Tibial nerve (tissue), 4 donors: ENCODE data around the gene C1QA. TPM values are rescaled to one million over a fixed set of nuclear protein-coding genes. Genes with fewer than 3 reads are reported as not detected.

ENCODE experiments used
- DNase-seq, 2 donors: peaks; one replicate each; pipeline ENCODE4 v3.0.0-alpha.2; 2019; ENCODE audit warnings: low spot score in 2 of 2
- H3K27ac ChIP-seq, 4 donors: fragments of 200-600 bp; sonication (generic) in 3 of 4; one replicate each; pipeline ENCODE4 v1.5.1; 2017 to 2019; ENCODE audit warnings: mild to moderate bottlenecking in 1 of 4
- H3K27me3 ChIP-seq, 2 donors: fragments of 200-600 bp; sonication (generic) in 1 of 2; one replicate each; pipeline versions ENCODE4 v1.5.1 to v1.6.0; 2017 to 2019
- H3K36me3 ChIP-seq, 3 donors: fragments of 200-600 bp; sonication (generic); one replicate each; pipeline ENCODE4 v1.5.1; 2018 to 2019
- H3K4me1 ChIP-seq, 4 donors: fragments of 200-600 bp; sonication (generic) in 3 of 4; one replicate each; pipeline ENCODE4 v1.5.1; 2017 to 2019
- H3K4me3 ChIP-seq, 4 donors: fragments of 200-600 bp; sonication (generic) in 3 of 4; one replicate each; pipeline ENCODE4 v1.5.1; 2017 to 2019; ENCODE audit warnings: mild to moderate bottlenecking in 1 of 4, moderate library complexity in 1 of 4
- H3K9me3 ChIP-seq, 4 donors: fragments of 200-600 bp; sonication (generic) in 3 of 4; one replicate each; pipeline ENCODE4 v1.5.1; 2017 to 2019
- EP300 ChIP-seq, 2 donors: sonication (generic); formaldehyde crosslinking; IDR thresholded peaks; one replicate each; pipeline ENCODE4 v1.6.1; 2017; ENCODE audit warnings: antibody characterized with exemption in 2 of 2, mild to moderate bottlenecking in 1 of 2
- POLR2A ChIP-seq, 2 donors: fragments of 450-650 bp; IDR thresholded peaks; one replicate each; pipeline ENCODE4 v1.6.1; 2017; ENCODE audit warnings: antibody characterized with exemption in 2 of 2, mild to moderate bottlenecking in 2 of 2, moderate library complexity in 2 of 2
- WGBS, 2 donors: methylation state at CpG; one replicate each; pipeline ENCODE4 v1.1.5; 2018; 5-methylcytosine and 5-hydroxymethylcytosine counted together
- total RNA-seq, 4 donors: library from RNA; depleted of rRNA; stranded (reverse); fragments of >200 nt; gene quantifications; one replicate each; pipeline ENCODE4 v1.1.0, GENCODE V29; 2016
- TF ChIP-seq, protein P1 (sequence below), 5 experiments: fragments of 200-600 bp in 3 of 5; fragments of 450-650 bp in 2 of 5; sonication (generic) in 3 of 5; IDR thresholded peaks; one replicate each; pipeline ENCODE4 v1.5.1; 2016 to 2019; ENCODE audit warnings: antibody characterized with exemption in 5 of 5, mild to moderate bottlenecking in 3 of 5, moderate library complexity in 2 of 5

Gene C1QA
- total RNA-seq, 4 donors from 2014 or later: 139 to 231 (median 182) TPM

DNA sequence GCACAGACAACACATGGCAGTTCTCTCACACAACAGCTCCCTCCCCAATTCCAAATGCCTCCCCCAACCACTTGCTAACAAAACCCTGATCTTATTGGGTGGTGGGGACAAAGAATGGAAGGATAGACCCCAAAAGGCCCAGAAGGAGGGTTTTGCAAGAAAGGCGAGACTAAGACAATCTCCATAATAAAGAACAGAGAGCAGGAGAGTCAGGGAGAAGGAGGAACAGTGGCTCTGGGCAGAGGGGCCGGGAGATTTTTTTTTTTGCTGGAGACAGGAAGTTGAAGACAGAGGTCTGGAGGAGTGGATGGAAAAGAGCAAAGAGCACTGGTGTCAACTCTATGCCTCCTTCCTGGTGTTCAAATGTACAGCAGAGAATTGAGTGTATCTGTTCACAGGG, 6.5 kb upstream of the C1QA start:
- Histone ChIP-seq H3K27ac (no peak overlapping the region), H3K4me3 (no peak overlapping the region), H3K4me1 (no peaks in the 10 kb centered on the region), H3K27me3 (peaks cover 0 to 54% of the 10 kb centered on the region in 2 donors), H3K36me3 (no peaks in the 10 kb centered on the region), H3K9me3 (no peaks in the 10 kb centered on the region)
- TF ChIP-seq, protein P1, sequence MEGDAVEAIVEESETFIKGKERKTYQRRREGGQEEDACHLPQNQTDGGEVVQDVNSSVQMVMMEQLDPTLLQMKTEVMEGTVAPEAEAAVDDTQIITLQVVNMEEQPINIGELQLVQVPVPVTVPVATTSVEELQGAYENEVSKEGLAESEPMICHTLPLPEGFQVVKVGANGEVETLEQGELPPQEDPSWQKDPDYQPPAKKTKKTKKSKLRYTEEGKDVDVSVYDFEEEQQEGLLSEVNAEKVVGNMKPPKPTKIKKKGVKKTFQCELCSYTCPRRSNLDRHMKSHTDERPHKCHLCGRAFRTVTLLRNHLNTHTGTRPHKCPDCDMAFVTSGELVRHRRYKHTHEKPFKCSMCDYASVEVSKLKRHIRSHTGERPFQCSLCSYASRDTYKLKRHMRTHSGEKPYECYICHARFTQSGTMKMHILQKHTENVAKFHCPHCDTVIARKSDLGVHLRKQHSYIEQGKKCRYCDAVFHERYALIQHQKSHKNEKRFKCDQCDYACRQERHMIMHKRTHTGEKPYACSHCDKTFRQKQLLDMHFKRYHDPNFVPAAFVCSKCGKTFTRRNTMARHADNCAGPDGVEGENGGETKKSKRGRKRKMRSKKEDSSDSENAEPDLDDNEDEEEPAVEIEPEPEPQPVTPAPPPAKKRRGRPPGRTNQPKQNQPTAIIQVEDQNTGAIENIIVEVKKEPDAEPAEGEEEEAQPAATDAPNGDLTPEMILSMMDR (IDR thresholded peaks at IDR 0.05): no peak
- TF ChIP-seq EP300 (IDR thresholded peaks at IDR 0.05) (no peak), POLR2A (IDR thresholded peaks at IDR 0.05) (no peak)
- DNase-seq: no peak
- whole genome bisulfite sequencing, 2 donors: 16 to 24% methylated on average over 2 of the region's 2 CpGs

DNA sequence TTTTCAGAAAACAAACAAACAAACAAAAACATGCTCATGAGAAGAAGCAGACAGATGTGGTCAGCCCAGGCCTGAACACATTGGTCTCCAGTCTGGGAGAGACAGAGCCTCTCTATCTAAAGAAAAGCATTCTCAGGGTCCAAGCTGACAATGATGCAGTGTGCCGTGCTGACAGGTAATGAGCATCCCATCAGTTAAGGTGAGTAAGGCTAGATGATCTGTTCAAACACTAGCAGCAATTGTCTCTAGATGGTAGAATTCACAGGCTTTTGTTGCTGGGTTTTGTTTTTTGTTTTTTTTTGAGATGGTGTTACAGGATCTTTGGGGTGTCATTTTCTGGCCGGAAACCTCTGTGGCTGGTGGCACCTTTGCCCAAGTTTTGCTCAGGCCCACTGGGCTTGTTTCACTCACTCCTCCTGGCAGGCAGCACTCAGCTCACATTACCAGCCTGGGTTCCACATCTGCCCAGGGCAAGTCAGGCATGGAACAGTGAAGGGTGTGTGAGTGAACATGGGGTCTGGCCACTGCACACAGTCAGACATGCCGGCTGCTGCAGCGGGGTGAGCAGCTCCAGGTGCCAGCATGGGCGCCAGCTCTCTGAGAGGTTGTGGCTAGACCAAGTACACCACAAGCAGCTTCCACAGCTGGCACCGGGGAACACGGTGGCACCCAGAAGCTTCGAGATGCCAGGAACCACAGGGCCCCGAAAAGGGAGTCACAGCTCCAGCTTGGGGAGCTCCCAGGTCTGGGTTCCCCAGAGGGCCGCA, 2.5 kb upstream of the C1QA start:
- H3K4me3 ChIP-seq: no peak overlapping the region
- peaks cover 0 to 30% of the 10 kb centered on the region in 2 donors for H3K27me3 ChIP-seq
- WGBS, 2 donors: 82 to 88% methylated on average over 10 of the region's 10 CpGs

GRCh38 chr1:22635436-22635835, 992 bp upstream of the C1QA start:
- no peak overlapping the region for H3K4me3 ChIP-seq
- no peaks in the 10 kb centered on the region for H3K36me3 ChIP-seq
- DNase-seq: no peak
- H3K27me3 ChIP-seq: peaks cover 0 to 28% of the 10 kb centered on the region in 2 donors
- no peaks in the 10 kb centered on the region for H3K9me3 ChIP-seq
- H3K27ac ChIP-seq: no peak overlapping the region
- 51 to 55% methylated on average over 5 to 6 of the region's 7 CpGs for WGBS, 2 donors
- H3K4me1 ChIP-seq: no peaks in the 10 kb centered on the region
- no peak for TF ChIP-seq EP300 (IDR thresholded peaks at IDR 0.05)

More for the DNA sequence above, 2.5 kb upstream of the C1QA start:
- no peaks in the 10 kb centered on the region for H3K36me3 ChIP-seq
- TF ChIP-seq POLR2A (IDR thresholded peaks at IDR 0.05) (no peak), EP300 (IDR thresholded peaks at IDR 0.05) (no peak)
- TF ChIP-seq, protein P1 (IDR thresholded peaks at IDR 0.05): no peak
- H3K27ac ChIP-seq: no peak overlapping the region
- H3K4me1 ChIP-seq: no peaks in the 10 kb centered on the region
- no peak for DNase-seq
- H3K9me3 ChIP-seq: no peaks in the 10 kb centered on the region

DNA sequence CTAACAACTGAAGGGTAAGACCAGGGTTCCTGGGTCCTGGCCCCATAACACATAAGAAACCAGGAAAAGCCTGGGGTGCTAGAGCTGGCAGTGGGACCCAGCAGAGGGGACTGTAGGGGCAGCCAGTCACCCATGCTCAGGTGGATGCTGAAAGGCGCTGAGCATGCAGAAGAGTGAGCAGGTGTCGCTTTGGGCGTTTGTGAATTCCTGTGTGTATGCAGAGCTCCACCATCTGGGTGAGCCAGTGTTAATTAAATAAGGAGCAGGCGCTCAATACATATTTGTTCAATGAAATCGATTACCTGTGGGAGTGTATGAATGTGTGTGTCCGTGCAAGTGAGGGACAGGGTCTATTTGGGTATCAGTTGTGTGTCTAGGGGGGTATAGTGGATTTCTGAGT, 499 bp downstream of the C1QA start:
- H3K27ac ChIP-seq: no peak overlapping the region
- no peak for TF ChIP-seq EP300 (IDR thresholded peaks at IDR 0.05)
- no peak for TF ChIP-seq POLR2A (IDR thresholded peaks at IDR 0.05)
- TF ChIP-seq, protein P1 (IDR thresholded peaks at IDR 0.05): no peak
- H3K4me3 ChIP-seq: peak overlapping the region in 2 of 4 donors; percentile 19 to 41
- WGBS, 2 donors: 72 to 77% methylated on average over 6 of the region's 6 CpGs
- H3K9me3 ChIP-seq: no peaks in the 10 kb centered on the region
- H3K36me3 ChIP-seq: no peaks in the 10 kb centered on the region
- no peak for DNase-seq
- H3K4me1 ChIP-seq: peaks cover 0 to 3% (median 1%) of the 10 kb centered on the region in 4 donors
- H3K27me3 ChIP-seq: peaks cover 0 to 39% of the 10 kb centered on the region in 2 donors

- H3K4me3 ChIP-seq: peak overlapping the region in 1 of 4 donors; percentile 41
- peaks cover 0 to 33% of the 10 kb centered on the region in 2 donors for H3K27me3 ChIP-seq
- TF ChIP-seq EP300 (IDR thresholded peaks at IDR 0.05): no peak
- TF ChIP-seq POLR2A (IDR thresholded peaks at IDR 0.05): no peak
- TF ChIP-seq, protein P1 (IDR thresholded peaks at IDR 0.05): no peak
- DNase-seq: no peak
- H3K36me3 ChIP-seq: no peaks in the 10 kb centered on the region
- no peak overlapping the region for H3K27ac ChIP-seq
- H3K9me3 ChIP-seq: no peaks in the 10 kb centered on the region
- WGBS, 2 donors: 61 to 66% methylated on average over 3 of the region's 3 CpGs
- H3K4me1 ChIP-seq: peaks cover 0 to 7% (median 2%) of the 10 kb centered on the region in 4 donors
These were observed 1.5 kb downstream of the C1QA start for GRCh38 chr1:22637907-22638445.
